HUES6 (cell line): ENCODE measurements around the gene KCNG3.
A peak's percentile ranks its signal among the peaks of the same experiment; 100 is the strongest.

Source experiments
- H3K27ac ChIP-seq: 2 replicates; pipeline ENCODE4 v1.7.0; 2013; ENCODE audit warnings: low read depth, mild to moderate bottlenecking, low read length, inconsistent platforms
- H3K27me3 ChIP-seq: 2 replicates; pipeline ENCODE4 v1.6.1; 2013; ENCODE audit warnings: low read length; ENCODE audit not compliant: control insufficient read depth, insufficient read depth
- H3K36me3 ChIP-seq: 2 replicates; pipeline ENCODE4 v1.6.1; 2013; ENCODE audit warnings: low read length; ENCODE audit not compliant: control insufficient read depth, insufficient read depth
- H3K4me1 ChIP-seq: 2 replicates; pipeline ENCODE4 v1.6.1; 2013; ENCODE audit warnings: low read length; ENCODE audit not compliant: control insufficient read depth, insufficient read depth
- H3K4me3 ChIP-seq: 2 replicates; pipeline ENCODE4 v1.5.1; 2013; ENCODE audit warnings: low read depth, low read length
- H3K9ac ChIP-seq: one replicate; pipeline ENCODE4 v1.6.1; 2013; ENCODE audit warnings: mild to moderate bottlenecking, low read length
- H3K9me3 ChIP-seq: 2 replicates; pipeline ENCODE4 v1.6.1; 2013; ENCODE audit warnings: low read depth, low read length; ENCODE audit not compliant: control insufficient read depth, insufficient read depth

The KCNG3 gene

GRCh38 chr2:42510191-42510590 is 16.4 kb upstream of the KCNG3 start:
- Histone ChIP-seq H3K9me3 (no peaks in the 10 kb centered on the region), H3K27ac (no peak overlapping the region), H3K4me1 (peaks cover 13% of the 10 kb centered on the region), H3K4me3 (no peak overlapping the region), H3K27me3 (no peaks in the 10 kb centered on the region), H3K9ac (no peak overlapping the region), H3K36me3 (no peaks in the 10 kb centered on the region)

- Histone ChIP-seq H3K9ac (no peak overlapping the region), H3K36me3 (no peaks in the 10 kb centered on the region), H3K4me3 (no peak overlapping the region), H3K27me3 (no peaks in the 10 kb centered on the region), H3K9me3 (no peaks in the 10 kb centered on the region), H3K4me1 (no peaks in the 10 kb centered on the region), H3K27ac (no peak overlapping the region)
Measured at GRCh38 chr2:42504364-42505230, 10.8 kb upstream of the KCNG3 start.

GRCh38 chr2:42503291-42503690 is 9.5 kb upstream of the KCNG3 start:
- Histone ChIP-seq H3K9ac (no peak overlapping the region), H3K27ac (no peak overlapping the region), H3K4me3 (no peak overlapping the region), H3K9me3 (no peaks in the 10 kb centered on the region), H3K4me1 (no peaks in the 10 kb centered on the region; the same call in 1 of the 2 replicates), H3K27me3 (no peaks in the 10 kb centered on the region), H3K36me3 (no peaks in the 10 kb centered on the region)

GRCh38 chr2:42498497-42498896 is 4.7 kb upstream of the KCNG3 start:
- Histone ChIP-seq H3K4me3 (no peak overlapping the region), H3K4me1 (peaks cover 11% of the 10 kb centered on the region), H3K9ac (no peak overlapping the region), H3K36me3 (no peaks in the 10 kb centered on the region), H3K27me3 (peaks cover 11% of the 10 kb centered on the region; the same call in 1 of the 2 replicates), H3K9me3 (no peaks in the 10 kb centered on the region), H3K27ac (no peak overlapping the region)

GRCh38 chr2:42495611-42496010 is 1.8 kb upstream of the KCNG3 start:
- no peaks in the 10 kb centered on the region for H3K9me3 ChIP-seq
- H3K9ac ChIP-seq: no peak overlapping the region
- peaks cover 40% of the 10 kb centered on the region for H3K27me3 ChIP-seq
- H3K36me3 ChIP-seq: no peaks in the 10 kb centered on the region; the same call in 1 of the 2 replicates
- H3K4me3 ChIP-seq: peak overlapping the region; percentile 74
- peaks cover 11% of the 10 kb centered on the region for H3K4me1 ChIP-seq
- no peak overlapping the region; the same call in 1 of the 2 replicates for H3K27ac ChIP-seq

GRCh38 chr2:42495234-42495581 is 1.4 kb upstream of the KCNG3 start:
- no peak overlapping the region for H3K9ac ChIP-seq
- peak overlapping the region; percentile 74 for H3K4me3 ChIP-seq
- H3K9me3 ChIP-seq: no peaks in the 10 kb centered on the region
- H3K27me3 ChIP-seq: peaks cover 42% of the 10 kb centered on the region
- H3K36me3 ChIP-seq: no peaks in the 10 kb centered on the region; the same call in 1 of the 2 replicates
- H3K4me1 ChIP-seq: peaks cover 11% of the 10 kb centered on the region
- no peak overlapping the region for H3K27ac ChIP-seq

- Histone ChIP-seq H3K9me3 (no peaks in the 10 kb centered on the region), H3K27me3 (peaks cover 42% of the 10 kb centered on the region), H3K9ac (peak overlapping the region; percentile 71), H3K4me3 (peak overlapping the region; percentile 74), H3K36me3 (no peaks in the 10 kb centered on the region; the same call in 1 of the 2 replicates), H3K4me1 (peaks cover 11% of the 10 kb centered on the region), H3K27ac (peak overlapping the region; percentile 44; the same call in 1 of the 2 replicates)
Measured at GRCh38 chr2:42494355-42495233, 812 bp upstream of the KCNG3 start.

GRCh38 chr2:42492691-42493467 is 903 bp downstream of the KCNG3 start:
- peak overlapping the region; percentile 74 for H3K4me3 ChIP-seq
- no peaks in the 10 kb centered on the region for H3K9me3 ChIP-seq
- no peak overlapping the region for H3K27ac ChIP-seq
- peak overlapping the region; percentile 34 for H3K9ac ChIP-seq
- no peaks in the 10 kb centered on the region; the same call in 1 of the 2 replicates for H3K36me3 ChIP-seq
- peaks cover 11% of the 10 kb centered on the region for H3K4me1 ChIP-seq
- H3K27me3 ChIP-seq: peaks cover 42% of the 10 kb centered on the region

- Histone ChIP-seq H3K4me3 (no peak overlapping the region), H3K36me3 (no peaks in the 10 kb centered on the region; the same call in 1 of the 2 replicates), H3K9me3 (no peaks in the 10 kb centered on the region), H3K9ac (no peak overlapping the region), H3K27me3 (peaks cover 29% of the 10 kb centered on the region), H3K27ac (no peak overlapping the region), H3K4me1 (no peaks in the 10 kb centered on the region)
Measured at GRCh38 chr2:42488297-42488696, 5.5 kb downstream of the KCNG3 start.

- Histone ChIP-seq H3K36me3 (no peaks in the 10 kb centered on the region; the same call in 1 of the 2 replicates), H3K27me3 (peaks cover 10% of the 10 kb centered on the region; the same call in 1 of the 2 replicates), H3K27ac (no peak overlapping the region), H3K4me3 (no peak overlapping the region), H3K9ac (no peak overlapping the region), H3K9me3 (no peaks in the 10 kb centered on the region), H3K4me1 (no peaks in the 10 kb centered on the region; the same call in 1 of the 2 replicates)
Measured at GRCh38 chr2:42486145-42486906, 7.5 kb downstream of the KCNG3 start.
